Dermis microvascular lymphatic vessel endothelial cell (primary cell): ENCODE results near the gene MRPL30. TPM values are rescaled to one million over a fixed set of nuclear protein-coding genes. Genes with fewer than 3 reads are reported as not detected.
"Not testable (repeated sequence)": the region's sequence is repeated elsewhere in the genome, so short reads cannot be mapped to it uniquely, and the experiment has no call there.

Experiments used
- DNase-seq, 2 donors: peaks; one replicate each; pipeline versions ENCODE4 v3.0.0 to v3.0.0-alpha.2; 2010; ENCODE audit warnings: low read depth in 2 of 2
- total RNA-seq: library from RNA; depleted of rRNA; stranded (reverse); fragments of >200 nt; gene quantifications from 2 replicates; pipeline ENCODE4 v1.2.1, GENCODE V29; 2014

MRPL30 gene
- total RNA-seq, 1 donor from 2014 or later: 32.1 TPM

DNA sequence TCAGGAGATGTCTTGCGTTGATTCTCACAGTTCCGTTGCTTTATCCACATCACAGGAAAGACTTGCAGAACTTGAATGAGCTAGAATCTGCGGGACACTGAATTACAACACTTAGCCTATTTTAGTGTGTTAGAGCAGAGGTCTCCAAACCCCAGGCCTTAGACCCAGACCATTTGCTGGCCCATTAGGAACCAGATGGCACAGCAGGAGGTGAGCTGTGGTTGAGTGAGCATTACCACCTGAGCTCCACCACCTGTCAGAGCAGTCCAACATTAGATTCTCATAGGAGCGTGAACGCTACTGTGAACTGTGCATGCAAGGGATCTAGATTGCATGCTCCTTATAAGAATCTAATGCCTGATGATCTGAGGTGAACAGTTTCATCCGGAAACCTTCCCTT is 3.8 kb downstream of the MRPL30 start:
- DNase-seq: no peak

DNA sequence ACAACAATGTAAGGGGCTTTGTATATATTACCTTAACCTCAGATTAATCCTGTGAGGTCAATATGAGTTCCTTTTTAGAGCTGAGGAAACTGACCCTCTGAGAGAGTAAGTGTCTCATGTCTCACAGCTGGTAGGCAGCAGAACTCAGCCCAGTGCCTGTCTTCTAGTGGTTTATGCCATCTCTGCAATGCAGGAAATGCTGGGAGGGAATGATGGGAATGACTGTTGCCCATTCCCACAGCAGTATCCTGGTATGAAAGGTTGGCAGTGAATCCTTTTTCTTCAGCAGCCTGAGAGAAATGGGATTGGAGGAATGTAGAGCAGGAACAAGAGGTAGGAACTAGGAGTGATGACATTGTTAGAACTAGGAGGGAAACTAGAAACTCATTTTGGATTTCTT is 6.0 kb downstream of the MRPL30 start:
- no peak for DNase-seq

DNA sequence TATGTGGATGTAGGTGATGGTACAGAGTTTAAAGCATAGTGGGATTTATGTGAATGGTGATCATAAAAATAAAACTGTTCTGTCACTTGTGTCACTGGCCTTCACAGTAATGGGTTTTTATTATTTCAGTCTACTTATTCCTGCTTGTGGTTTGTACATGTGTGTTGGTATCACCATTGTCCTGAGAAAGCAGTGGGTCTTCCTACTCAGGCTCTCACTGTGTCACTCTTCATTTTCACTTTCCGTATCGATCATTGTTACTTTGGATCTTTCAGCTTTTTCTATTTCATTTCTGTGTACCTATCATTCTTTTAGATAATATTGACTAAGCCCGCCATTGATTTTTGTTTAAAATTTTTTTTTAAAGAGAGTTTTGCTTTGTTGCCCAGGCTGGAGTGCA is 7.4 kb downstream of the MRPL30 start:
- DNase-seq: no peak

DNA sequence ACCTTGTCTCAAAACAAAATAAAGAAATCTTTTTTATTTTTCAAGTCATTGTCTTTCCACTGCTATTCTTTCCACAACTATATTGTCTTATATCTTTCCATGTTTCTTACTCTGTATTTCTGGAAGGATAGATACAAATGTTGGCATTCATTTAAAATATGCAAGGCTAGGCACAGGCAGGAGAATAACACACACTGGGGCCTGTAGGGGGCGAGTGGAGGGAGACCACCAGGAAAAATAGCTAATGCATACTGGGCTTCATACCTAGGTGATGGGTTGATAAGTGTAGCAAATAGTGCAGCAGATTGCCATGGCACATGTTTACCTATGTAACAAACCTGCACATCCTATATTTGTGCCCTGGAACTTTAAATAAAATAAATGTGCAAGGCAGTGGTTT is 9.6 kb downstream of the MRPL30 start:
- no peak for DNase-seq

DNA sequence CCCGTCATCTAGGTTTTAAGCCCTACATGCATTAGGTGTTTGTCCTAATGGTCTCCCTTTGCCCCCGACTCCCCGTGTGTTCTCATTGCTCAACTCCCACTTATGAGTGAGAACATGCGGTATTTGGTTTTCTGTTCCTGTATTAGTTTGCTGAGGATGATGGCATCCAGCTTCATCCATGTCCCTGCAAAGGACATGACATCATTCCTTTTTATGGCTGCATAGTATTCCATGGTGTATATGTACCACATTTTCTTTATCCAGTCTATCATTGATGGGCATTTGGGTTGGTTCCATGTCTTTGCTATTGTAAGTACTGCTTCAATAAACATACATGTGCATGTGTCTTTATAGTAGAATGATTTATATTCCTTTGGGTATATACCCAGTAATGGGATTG is 11.4 kb downstream of the MRPL30 start:
- not testable (repeated sequence) for DNase-seq

DNA sequence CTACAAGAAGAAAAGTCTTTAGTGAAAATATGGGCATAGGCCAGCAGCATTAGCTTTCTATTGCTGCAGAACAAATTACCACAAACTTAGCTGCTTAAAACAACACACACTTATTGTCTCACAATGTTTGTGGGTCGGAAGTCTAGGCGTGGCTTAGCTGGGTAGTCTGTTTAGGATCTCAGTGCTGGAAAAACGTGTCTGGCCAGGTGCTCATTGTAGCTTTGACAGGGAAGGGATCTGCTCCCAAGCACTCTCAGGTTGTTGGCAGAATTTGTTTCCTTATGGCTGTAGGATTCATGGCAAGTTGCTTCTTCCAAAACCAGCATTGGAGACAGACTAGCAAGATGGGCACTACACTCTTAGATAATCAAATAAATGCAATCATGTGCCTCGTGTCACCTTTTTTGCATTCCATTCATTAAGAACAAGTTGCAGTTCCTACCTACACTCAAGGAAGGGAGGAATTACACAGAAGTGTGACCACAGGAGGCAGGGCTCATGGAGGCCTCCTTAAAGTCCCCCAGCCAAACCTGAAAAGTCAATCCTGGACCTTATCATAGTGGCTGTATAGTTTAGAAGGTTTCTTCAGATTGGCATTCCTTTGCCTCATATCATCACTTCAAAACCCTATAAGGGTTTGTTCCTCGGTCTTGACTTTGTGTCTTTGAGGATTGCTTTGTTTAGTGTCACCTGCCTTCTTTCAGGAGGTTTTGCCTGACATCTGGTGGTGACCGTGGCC is 17.3 kb downstream of the MRPL30 start:
- no peak for DNase-seq

DNA sequence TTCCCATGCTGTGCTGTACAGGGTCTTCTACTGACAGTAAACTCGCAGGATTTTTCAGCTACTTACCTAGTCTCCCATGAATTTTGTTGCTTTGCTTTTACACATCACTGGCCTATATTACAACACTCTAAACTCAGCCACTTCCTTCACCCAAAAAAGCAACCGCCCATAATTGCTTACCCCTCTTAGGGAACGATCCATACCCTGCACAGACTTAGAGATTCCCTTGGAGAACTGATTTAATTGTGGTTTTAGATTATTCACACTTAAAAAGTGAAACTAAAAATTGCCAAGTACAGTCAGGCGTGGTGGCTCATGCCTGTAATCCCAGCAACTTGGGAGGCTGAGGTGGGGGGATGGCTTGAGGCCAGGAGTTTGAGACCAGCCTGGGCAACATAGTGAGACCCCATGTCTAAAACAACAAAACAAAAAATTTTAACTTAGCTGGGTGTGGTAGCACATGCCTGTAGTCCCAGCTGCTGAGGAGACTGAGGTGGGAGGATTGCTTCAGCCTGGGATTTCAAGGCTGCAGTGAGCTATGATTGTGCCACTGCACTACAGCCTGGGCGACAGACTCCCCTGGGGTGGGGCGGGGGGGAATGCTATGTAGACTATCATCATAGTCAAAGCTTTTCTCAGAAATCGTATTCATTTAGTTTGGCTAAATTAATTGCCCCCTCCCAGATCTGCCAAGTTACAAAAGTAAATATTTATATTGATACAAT is 19.3 kb downstream of the MRPL30 start:
- DNase-seq: no peak

DNA sequence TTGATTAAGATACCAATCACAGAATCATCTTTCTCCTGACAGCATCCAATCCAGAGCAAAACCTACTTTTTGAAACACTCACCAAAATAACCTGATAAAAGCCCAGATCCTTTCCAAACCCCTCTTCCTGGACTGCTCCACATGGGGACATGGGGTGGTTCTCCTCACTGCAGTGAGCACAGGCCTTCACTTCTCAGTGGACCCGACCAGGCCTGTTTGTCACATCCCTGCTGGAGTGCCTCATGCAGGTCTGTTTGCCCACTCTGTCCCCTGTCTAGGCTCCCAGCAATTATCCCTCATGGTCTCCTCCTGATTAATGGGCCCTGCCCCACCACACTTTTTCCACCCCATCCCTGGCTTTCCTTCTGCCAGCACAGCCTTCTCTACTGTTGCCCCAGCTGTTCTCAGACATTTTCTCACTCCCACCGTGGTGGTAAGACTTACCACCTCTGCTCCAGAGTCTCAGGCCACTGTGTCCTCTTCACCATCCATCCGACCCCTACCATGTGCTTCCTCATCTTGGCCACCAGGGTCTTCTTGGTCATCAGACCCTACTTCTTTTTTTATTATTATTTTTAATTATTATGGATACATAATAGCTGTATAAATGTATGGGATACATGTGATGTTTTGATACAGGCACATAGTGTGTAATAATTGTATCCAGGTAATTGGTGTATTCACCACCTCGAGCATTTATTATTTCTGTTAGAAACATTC is 21.1 kb downstream of the MRPL30 start:
- no peak for DNase-seq

DNA sequence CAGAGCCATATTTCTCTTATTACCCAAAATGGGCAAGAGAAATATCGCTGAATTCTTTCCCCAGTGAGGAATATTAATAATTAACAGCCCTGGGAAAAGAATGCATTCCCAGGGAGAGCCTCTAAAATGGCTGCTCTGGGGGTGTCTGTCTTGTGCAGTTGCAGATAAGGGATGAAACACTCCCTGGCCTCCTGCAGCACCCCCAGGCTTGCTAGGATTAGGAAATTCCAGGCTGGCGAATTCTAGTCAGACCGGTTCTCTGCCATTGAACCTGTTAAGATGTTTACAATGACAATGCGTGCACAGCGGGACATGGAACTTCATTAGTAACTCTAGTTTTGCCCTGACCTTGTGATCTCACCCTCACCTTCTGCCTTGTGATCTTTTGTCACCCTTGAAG is 24.5 kb downstream of the MRPL30 start:
- no peak for DNase-seq

DNA sequence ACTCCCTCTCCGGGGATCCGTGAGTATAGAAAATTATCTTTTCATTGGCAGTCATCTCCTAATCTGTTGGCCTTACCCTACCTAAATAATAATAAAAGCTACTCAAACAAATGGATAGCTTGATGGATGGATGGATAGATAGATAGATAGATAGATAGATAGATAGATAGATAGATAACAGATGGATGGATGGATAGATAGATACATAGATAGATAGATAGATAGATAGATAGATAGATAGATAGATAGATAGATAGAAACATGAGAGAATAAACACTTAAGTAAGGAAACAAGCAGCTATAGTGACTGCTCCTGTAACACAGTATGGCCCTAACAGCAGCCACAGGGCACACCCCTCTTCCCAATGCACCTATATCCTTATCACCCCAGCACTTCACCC is 35.1 kb downstream of the MRPL30 start:
- DNase-seq: no peak

DNA sequence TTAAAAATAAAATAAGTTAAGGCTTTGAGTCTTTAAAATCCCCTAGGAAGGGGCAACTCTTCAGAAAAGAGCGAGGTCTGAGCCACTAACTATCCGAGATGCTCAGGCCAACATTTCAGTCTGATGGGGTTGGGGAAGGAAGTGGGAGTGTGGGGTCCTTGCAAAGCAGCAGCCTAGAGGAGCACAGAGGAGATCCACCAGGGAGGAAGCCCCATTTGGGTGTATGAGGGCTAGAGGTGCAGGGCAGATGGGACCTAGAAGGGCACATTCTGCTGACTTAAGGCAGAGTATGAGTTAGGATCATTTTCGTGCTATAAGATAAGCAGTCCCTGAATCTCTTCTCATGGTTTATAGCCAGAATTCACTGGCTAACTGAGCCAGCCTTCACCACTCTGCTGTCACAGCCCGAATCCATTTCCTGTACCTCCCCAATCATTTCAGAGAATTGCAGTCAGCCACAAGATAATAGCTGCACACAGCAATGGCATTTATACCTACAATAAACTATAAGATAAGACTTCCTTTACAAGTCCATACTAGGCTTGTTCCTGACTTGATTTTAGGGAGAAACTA is 37.0 kb downstream of the MRPL30 start:
- no peak for DNase-seq

DNA sequence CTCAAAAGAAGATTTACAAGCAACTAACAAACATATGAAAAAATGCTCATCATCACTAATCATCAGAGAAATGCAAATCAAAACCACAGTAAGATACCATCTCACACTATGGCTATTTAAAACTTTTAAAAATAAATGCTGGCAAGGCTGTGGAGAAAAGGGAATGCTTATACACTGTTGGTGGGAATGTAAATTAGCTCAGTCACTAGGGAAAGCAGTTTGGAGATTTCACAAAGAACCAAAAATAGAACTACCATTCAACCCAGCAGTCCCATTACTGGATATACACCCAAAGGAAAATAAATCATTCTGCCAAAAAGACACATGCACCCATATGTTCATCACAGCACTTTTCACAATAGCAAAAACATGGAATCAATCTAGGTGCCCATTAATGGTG is 52.2 kb downstream of the MRPL30 start:
- DNase-seq: not testable (repeated sequence)

DNA sequence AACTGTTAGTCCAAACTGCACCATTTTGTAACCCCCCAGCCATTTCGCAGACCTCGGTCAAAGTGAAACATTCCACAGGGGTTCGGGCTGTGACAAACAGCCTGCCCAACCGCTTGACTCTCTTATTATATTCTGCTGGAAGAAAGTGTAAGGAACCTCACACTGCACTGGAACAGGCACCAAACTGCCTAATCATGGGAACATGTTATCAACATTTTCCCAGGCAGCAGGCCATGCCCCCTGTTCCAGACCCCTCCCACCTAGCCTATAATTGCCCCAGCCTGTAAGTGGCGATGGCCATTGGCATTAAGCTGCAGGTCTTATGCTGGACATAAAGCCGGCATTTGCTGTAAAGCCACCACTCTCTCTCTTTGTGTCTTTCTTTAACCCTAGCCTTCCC is 57.6 kb downstream of the MRPL30 start:
- no peak for DNase-seq

DNA sequence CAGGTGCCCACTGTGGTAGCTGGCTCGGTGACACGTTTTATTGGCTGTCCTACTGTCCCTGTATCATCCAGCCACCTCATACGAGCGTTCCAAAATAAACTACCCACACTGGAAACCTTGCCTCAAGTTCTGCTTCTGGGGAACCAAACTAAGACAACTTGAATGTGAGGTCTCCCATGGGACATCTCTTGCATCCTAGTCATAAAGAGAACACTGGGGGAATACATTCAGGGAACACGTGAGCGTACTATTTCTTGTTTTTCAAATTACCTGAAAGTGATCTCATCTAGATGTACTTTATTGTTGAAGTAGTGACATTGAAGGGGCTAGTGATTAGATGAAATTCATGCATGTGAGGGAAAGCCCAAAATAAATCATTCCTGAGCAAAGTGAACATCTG is 59.4 kb downstream of the MRPL30 start:
- DNase-seq: no peak

DNA sequence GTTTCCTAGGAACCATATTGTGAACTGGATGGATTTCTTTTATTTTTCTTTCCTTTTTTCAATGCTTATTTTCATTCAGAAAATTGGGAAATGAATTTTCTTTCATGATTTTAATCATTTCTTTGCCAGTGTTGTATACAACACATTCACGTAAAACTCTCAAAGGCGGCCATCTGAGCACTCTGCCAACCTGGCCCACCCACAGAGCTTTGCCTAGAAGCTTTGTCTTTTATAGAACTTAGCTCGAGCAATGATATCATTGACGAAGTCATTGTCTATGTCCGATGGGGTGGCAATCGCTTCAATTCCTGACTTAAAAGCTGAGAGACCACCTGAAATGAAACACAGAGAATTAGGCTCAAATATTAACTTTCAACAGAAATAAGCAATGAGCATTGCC is 61.2 kb downstream of the MRPL30 start:
- DNase-seq: no peak

Other genes starting within 250 kb of the MRPL30 start
- 0.76 and 3.0 TPM in 2 replicates for gene CRACDL, start 245.0 kb upstream of the MRPL30 start, total RNA-seq
- 0.13 TPM in 2 replicates for gene C2orf15, start 39.5 kb upstream of the MRPL30 start, total RNA-seq
- gene TSGA10, start 26.2 kb upstream of the MRPL30 start, total RNA-seq: 1.3 and 1.7 TPM in 2 replicates
- gene LIPT1, start 26.2 kb upstream of the MRPL30 start, total RNA-seq: 3.1 and 5.3 TPM in 2 replicates
- 12.3 and 14.2 TPM in 2 replicates for gene MITD1, start 126 bp upstream of the MRPL30 start, total RNA-seq
- gene LYG2, start 74.5 kb downstream of the MRPL30 start, total RNA-seq: not detected in 2 replicates
- gene LYG1, start 120.0 kb downstream of the MRPL30 start, total RNA-seq: 0.13 and 0.51 TPM in 2 replicates
- 62.3 and 65.5 TPM in 2 replicates for gene TXNDC9, start 155.1 kb downstream of the MRPL30 start, total RNA-seq
- gene EIF5B, start 156.2 kb downstream of the MRPL30 start, total RNA-seq: 16.7 and 22.6 TPM in 2 replicates